GM19397 (cell line): ENCODE results near the gene CREB3L4.

Experiments used
- ATAC-seq: cut with Tn5 transposase; IDR thresholded peaks from one replicate; pipeline ENCODE4 v1.9.1; 2021; ENCODE audit warnings: mild to moderate bottlenecking, moderate library complexity; ENCODE audit not compliant: unreplicated experiment

Gene CREB3L4, protein sequence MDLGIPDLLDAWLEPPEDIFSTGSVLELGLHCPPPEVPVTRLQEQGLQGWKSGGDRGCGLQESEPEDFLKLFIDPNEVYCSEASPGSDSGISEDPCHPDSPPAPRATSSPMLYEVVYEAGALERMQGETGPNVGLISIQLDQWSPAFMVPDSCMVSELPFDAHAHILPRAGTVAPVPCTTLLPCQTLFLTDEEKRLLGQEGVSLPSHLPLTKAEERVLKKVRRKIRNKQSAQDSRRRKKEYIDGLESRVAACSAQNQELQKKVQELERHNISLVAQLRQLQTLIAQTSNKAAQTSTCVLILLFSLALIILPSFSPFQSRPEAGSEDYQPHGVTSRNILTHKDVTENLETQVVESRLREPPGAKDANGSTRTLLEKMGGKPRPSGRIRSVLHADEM

DNA sequence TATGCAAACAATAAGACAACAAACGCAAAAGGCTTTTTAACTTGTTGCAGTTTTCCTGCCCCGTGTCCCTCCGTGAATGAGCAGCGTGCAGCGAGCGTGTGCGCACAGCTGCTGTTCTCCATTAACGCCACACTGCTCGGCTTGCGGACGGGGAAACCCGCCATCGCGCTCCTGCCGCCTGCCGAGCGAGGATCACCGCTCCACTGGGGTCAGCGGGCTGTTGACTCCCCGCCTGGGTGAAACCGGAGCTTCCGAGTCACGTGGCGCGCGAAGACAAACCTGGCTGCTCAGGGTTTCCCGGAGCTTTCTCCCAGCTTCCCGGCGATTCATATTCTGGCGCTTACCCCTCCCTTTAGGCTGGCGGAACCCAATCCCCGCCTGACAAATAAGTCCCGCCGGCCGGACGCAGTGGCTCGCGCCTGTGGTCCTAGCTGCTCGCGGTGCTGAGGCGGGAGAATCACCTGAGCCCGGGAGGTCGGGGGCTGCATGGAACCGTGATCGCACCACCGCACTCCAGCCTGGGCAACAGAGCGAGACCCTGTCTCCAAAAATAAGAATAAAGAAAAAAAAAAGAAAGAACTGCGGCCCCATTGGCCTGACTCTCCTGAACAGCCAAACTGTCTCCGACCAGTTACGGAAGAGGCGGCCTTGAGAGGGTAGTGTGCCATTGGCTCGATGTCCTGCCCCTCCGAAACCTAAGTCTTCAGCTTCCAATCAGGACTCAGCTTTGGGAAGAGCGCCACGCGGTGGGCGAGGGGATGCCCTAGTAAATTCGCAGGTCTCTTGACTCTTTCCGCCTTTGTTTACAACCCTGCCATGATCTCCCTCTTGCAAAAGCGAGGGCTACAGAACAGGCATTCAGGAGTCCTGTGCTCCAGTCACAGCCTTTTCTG is at the start of gene CREB3L4:
Gene CREB3L4, plus strand, starts transcription at position 796 of the 893 bp plus-strand sequence. CDS start 624 bp downstream, outside the sequence.
- ATAC-seq, result peak; percentile 54

DNA sequence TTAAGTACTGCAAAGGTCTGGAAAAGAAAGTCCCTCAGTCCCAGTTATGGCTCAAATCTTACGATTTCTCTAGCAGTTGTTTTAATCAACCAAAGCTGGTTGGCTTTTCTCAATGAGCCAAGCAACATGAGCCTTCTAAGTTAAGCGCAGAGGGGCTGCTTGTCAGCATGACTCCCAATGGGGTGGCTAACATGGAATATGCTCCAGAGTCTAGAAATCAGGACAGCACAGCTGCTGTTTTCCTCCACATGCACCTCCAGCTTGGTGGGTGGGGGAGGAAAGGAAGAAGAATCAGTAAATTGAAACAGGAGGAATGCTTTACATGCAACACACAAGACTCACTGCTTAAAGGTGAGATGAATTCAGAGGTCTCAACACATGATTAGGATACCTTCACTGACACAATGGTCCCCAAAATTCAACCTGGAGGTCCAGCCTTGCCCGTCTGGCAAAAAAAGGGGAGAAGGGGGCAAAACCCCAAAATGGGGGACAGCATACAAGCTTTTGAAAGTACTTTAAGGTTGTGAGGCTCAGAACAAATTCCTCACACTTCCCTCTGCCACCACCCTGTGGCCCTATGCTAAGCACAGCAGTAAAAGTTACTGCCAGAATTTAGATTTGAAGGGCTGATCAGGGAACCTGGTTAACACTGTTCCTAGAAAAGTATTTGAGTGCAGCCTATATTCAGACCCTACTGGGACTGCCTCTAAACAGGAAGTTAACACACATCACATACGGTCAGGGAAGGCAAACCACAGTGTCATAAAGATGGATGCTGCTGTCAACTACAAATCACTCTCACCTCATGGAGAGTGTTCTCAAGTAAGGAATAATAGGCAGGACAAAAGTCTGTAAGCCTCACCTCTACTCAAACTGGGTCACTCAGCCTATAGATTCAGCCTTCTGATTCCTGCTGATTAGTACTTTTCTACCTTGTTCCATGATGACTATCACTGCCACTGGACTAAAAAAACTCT is 47.5 kb upstream of the CREB3L4 start:
- ATAC-seq, result no peak

DNA sequence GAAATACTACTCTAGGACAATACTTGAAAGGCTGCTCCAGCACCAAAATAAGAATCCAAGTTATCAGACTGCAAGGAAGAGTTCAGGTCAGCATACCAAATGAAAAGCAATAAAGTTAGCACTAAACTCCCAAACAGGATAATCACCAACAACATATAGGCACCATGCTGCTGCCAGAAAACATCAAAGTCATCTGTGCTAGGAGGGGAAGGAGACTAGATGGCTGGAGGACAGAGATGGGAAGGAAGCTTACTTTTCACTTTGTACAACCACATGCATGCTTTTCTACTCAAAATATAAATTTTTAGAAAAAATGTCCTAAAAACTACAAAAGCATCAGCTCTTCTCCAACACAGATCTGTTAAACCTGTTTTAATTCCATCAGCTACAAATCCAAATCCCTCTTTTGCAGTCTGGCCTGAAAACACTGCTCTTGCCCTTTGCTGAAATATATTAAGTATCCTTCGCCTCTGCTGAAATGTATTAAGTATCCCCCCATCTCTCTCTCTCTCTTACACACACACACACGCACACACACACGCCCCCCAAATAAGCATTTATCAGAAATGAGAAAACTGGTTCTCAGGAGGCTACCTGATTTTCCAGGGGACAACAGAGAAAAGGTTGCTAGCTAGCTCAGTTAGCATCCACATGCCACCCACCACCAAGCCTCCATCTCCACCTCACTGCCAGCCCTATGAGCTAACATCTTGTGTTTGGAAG is 46.5 kb upstream of the CREB3L4 start:
- no peak for ATAC-seq

DNA sequence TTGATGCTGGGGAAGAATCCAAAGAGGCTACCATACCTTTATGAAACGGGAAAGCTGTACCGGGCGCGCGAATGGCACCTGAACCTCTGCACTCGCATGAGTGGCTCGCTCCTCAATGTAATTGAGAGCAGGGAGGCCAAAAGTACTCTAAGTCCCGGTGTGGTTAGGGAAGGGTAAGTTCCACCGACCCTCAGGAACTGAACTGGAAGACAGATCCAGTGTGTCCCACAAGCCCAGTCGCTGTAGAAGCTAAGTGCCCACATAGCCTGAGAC is 46.0 kb upstream of the CREB3L4 start:
- no peak for ATAC-seq

DNA sequence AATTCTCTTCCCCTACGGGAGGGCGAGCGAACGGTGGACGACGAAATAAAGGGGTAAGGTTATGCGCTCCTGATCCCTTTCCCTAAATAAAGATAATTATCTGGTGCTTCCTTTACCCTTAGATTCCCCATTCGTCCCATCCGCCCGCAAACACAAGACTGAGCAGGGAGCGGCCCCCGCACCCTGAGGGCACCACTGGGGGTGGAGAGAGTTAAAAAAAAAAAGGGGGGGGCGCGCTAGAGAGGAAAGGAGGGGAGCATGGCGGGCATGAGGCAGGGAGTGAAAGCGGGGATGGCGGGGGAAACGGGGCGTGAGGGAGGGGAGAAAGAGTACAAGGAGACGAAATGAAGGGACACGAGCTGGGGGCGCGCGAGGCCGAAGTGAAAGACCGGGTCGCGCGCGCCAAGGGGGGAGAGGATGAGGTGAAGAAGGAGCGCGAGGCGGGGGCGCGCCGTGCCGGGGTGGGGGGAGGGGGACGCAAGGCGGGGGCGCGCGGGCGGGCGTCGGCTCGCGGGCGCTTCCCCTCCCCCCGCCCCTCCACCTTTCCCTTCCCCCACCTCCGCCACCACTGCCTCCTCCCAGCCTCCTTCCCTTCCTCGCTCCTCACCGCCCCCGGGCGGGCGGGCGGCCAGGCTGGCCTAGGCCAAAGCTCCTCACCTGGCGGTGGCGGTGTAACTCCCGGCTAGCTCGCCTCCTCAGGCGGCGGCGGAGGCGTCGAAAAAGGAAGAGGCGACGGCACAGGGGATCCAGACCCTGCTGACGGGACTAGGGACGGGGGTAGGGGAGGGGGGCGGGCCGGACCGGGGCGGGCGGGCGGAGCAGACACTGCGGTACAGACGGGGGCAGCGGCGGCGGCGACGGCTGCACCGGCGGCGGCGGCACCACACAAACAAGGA is 45.4 kb upstream of the CREB3L4 start:
- ATAC-seq, result peak; percentile 26

DNA sequence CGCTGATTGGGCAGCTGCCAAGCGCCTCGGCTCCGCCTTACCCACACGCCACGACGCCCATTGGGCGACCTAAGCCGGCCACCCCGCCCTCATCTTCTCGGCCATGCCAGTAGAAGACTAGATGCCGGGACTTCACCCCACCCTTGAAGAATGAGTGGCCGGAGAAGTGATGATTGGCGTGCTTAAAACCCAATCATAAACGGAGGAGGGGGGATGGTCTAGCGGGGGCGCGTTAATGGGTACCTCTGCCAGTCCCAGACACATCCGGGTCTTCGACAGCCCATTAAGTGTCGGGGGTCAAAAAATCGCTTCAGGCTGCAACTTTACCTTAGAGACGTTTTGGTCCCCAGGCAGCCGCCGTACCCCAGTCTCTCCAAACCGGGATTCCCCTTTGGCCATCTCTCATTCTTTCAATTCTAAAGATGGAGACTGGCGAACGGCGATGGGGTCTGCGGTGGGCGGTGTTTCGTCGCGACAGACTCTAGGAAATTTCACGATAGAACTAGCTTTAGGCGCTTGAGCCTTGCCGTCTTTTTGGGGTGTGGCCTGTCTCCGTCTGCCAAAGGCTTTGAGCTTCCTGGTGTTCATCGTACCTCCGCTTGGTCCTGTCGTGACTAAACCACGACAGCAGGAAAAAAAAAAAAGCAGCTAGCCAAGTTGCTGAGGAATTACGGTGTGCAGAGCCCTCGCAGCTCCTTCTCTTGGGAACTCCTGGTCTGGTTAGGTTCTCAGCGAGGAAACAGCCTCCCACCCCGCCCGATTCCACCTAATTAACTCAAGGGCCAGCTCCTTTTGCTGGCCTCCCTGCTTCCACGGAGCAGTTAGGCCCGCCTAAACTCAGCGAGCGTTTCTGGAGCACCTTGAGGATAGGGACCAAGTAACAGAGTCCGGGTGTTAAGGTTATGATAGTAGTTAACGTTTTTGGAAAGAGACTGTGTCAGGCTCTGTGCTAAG is 44.5 kb upstream of the CREB3L4 start, which contains the start of gene GATAD2B:
Gene GATAD2B, minus strand, starts transcription at position 1 of the 954 bp plus-strand sequence. CDS start 94,625 bp downstream, outside the sequence.
- peak; percentile 92 for ATAC-seq

DNA sequence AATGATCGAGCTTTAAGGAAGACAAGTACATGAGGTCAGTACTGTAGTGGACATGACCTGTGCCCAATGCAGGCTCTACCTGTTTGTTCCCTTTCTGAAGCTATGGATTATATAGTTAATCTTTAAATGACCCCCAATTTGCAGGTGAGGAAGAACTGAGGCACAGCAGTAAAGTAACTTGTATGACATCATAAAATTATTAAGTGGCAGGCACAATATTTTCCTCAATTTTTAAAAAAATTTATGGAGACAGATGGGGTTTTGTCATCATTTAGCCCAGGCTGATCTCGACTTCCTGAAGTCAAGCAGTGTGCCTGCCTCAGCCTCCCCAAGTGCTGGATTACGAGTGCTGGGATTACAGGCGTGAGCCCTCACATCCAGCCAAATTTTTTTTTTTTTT is 41.3 kb upstream of the CREB3L4 start:
- no peak for ATAC-seq

DNA sequence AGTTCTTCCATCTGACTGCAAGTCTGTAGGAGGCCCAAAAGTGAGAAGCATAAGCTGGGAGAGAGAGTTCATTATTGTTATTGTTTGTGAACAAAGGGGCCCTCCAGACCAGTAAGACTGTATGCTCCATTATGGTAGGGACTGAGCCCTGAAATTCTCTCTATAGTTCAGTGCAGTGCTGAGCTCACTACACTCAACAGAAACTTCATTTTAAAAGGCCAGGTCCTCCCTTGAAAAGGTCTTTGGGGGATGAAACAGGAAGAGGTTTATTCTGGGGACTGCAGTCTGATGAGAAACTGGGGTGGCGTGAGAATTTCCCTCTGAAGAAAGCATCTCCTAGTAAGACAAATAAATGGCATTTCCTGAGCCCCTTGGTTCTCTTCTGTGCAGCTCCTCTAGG is 39.5 kb upstream of the CREB3L4 start:
- no peak for ATAC-seq

DNA sequence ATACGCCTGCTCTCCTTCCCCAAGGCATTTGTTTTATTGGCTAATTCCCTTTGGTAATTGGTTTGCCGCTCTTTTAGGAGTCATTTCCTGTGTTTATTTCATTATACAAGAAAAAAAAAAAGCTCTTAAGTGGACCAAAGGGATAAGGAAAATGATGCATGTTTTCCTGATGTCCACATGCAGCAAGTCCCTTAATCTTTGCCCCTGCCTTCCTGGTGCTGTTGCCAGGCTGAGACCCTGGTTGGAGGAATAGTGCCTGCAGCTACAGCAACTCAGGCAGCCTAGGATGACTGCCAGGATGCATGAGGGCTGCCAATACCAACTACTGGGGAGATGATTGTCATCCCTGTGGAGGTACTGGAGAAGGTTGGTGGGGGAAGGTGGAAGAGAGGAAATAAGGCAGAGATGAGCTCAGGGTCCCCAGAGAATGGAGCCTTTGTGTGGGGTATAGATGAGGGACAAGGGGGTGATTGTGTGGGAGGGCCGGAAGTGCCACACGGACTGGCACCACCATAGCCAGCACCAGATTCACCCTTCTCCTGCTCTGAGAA is 38.8 kb upstream of the CREB3L4 start:
- no peak for ATAC-seq

DNA sequence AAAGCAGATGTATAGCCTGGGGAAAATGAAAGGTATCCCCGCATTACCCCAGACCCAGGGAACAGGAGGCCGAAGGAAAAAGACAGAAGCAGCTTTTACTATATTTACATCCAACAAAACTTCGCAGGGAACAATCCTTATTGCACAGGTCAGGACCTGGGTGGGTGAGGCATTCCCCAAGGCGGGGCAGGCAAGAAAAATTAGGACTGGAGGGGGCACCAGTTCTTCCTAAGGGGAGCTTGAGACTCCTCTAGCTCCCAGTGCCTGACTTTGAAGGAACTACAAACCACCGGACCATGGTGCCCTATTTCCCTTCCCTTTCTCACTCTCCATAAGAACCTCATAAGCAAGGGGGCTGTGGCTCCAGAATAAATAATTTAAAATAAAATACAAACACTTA is 38.3 kb upstream of the CREB3L4 start:
- no peak for ATAC-seq

DNA sequence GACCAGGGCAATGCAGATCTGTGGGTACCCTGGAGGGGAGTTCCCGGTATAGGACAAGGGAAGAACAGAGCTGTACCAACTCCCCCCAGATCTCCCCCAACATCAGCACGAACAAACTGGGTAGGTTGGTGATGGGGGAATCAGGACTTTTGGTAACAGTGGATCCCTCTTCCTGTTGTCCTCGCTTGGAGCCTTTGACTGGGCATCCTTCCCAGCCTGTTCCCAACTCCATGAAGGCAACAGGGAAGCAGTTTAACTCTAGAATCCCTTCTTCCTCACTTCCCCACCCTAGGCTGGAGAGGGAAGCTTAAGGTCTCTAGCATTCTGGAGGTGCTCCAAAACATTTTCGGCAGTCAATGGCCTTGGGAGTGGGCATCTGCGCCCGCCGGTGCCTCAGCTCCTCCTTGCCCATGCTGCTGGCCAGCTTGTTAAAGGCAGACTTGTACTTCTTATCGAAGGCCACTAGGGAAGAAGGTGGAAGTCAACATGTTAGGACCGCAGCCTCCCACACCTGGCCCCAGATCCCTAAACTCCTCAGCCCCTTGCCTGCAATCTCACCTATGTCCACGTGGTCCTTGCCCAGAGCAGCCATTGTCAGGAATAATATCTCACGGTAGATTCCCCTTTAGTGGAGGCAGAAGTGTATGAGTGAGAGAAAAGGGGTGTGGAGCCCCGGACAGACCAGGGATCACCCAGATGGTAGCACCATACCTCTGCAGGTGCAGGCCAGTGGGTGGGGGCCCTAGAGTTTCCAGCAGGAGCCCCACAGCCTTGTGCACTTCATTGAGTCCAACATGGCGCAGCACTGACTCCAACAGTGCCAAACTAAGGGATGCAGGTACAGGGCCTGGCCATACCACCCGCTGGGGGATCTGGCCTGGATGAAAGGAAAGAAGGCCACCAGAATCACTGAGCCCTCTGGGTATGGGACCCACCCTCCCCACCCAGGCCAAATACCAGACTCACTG is 37.4 kb upstream of the CREB3L4 start:
- no peak for ATAC-seq

DNA sequence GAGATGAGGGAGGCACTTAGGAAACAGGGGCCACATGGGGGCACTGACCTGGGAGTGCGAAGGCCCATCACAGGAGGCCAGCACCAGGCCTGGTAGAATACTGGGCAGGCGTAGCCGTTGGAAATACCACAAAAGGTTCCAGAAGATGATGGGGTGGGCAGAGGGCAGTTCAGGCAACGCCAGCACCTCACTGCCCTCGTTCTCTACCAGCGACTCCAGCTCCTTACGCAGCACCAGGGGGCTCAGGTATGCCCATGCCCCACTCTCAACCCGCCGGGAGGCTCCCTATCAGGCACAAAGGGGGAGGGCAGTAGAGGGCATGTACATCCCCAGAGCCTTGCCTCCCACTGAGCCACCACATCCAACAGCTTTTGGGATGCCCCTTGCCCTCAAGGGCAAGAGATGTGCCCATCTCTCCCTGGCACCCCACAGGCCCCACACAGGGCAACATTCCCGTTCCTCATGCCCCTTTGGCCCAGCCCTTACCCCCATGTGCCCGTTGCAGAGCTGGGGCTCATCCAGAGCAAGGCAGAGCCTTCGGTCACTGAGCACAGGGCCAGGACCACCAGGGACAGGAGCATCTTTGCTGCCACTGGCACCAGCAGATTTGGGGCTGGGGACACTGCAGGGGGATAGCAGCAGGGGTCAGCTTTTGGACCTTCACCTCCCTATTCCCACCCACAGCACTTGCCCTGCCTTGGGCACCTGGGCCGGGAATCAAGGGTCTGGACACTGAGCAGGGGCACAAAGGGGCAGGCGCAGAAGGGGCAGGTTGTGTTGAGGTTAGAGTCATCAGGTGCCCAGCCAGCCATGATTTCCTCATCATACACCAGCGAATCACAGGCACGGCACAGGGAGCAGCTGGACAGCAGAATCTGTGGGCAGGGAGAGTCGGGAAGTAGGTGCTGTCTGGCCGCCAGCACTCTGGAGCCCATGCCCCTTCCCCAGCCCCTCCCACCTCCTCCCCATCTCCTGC is 35.3 kb upstream of the CREB3L4 start:
- ATAC-seq, result no peak

DNA sequence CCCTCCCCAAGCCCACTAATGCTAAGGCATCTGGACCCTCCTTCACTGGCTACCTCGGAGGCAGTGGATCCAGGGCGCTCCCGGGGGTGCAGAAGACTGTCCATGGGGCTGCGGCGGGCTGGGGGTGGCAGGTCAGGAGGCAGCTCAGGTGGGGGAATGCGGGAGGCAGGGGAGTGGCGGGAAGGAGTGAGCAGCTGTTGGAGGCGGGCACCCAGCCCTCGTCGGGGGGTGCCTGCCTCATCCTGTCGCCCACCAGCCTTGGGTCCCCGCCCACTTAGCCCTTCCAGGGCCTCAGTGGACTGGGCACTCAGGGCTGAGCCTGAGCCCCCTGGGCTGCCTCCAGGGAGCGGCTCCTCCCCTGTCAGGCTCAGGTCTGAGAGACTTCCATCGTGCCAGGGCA is 34.3 kb upstream of the CREB3L4 start:
- ATAC-seq, result no peak

DNA sequence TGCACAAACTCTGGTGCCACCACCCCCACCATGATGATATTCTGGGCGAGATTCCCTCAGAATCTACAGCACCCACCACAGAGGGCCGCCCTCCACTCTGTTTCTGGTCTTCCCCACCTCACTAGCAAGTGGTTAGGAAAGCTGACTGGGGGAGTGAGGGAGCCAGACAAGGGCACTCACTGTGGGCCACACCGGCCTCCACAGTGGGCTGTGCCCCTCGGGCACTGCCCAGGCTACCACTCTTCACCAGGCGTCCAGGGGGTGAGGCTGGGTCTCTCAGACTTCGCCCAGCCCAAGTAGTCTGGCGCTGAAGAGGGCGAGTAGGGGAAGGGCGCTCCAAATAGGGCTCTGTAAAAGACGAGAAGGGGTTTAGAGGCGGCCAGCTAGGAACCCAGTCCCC is 33.7 kb upstream of the CREB3L4 start:
- no peak for ATAC-seq

DNA sequence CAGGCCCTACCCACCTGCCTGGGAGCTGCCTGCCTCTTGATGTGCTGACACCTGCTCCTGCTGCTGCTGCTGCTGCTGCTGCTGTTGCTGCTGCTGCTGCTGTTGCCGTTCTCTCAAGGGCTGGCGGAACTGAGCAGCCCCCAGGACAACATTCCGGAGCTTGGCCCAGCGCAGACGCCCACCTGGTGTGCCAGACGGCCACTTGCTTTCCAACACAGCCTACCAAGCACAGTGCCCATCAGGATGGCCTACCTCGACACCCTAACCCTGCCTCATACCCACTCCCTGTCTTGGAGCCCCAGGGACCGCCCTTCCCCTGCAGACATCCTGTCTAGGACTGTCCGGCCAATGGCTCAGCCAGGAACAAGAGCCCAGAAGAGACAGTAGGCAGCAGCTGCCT is 33.0 kb upstream of the CREB3L4 start:
- ATAC-seq, result no peak
